H54 (cell line): ENCODE data around the gene C2orf81.
A peak's percentile ranks its signal among the peaks of the same experiment; 100 is the strongest.

Source experiments
- DNase-seq: peaks from one replicate; pipeline ENCODE4 v3.0.0; 2011; ENCODE audit warnings: low spot score, mixed read lengths; ENCODE audit not compliant: insufficient read length
- FAIRE-seq: peaks from 3 replicates; lab custom pipeline; 2011; peaks lifted over from hg19 to GRCh38; lab: Jason Lieb, UNC
- POLR2A ChIP-seq: IDR thresholded peaks from 2 replicates; pipeline ENCODE4 v1.6.1; 2011; ENCODE audit warnings: low read depth, mild to moderate bottlenecking, low read length

C2orf81 gene

GRCh38 chr2:74406035-74406434, 15.4 kb downstream of the C2orf81 start:
- FAIRE-seq (no peak), DNase-seq (no peak)
- no peak for TF ChIP-seq POLR2A

- no peak for TF ChIP-seq POLR2A
- no peak for FAIRE-seq
- DNase-seq = no peak
Observed at GRCh38 chr2:74401891-74402290, 19.5 kb downstream of the C2orf81 start.

- TF ChIP-seq POLR2A = no peak
- FAIRE-seq (peak; percentile 11), DNase-seq (no peak)
Observed at GRCh38 chr2:74399785-74400184, 21.6 kb downstream of the C2orf81 start.

GRCh38 chr2:74396149-74396548, 25.3 kb downstream of the C2orf81 start:
- DNase-seq (no peak), FAIRE-seq (no peak)
- no peak for TF ChIP-seq POLR2A

GRCh38 chr2:74393525-74393924, 27.9 kb downstream of the C2orf81 start:
- FAIRE-seq (no peak), DNase-seq (no peak)
- no peak for TF ChIP-seq POLR2A

GRCh38 chr2:74392449-74392743, 29.0 kb downstream of the C2orf81 start:
- no peak for DNase-seq

GRCh38 chr2:74391580-74392448, 29.6 kb downstream of the C2orf81 start:
- TF ChIP-seq POLR2A = peak; percentile 65
- FAIRE-seq (peak; percentile 73), DNase-seq (peak; percentile 68)

More at GRCh38 chr2:74392449-74392743, 29.0 kb downstream of the C2orf81 start:
- FAIRE-seq = no peak
- no peak for TF ChIP-seq POLR2A

- TF ChIP-seq POLR2A = no peak
- DNase-seq (no peak), FAIRE-seq (no peak)
Observed at GRCh38 chr2:74391209-74391579, 30.2 kb downstream of the C2orf81 start.

- FAIRE-seq = no peak
- no peak for DNase-seq
- TF ChIP-seq POLR2A = no peak
Observed at GRCh38 chr2:74390606-74391005, 30.8 kb downstream of the C2orf81 start.

- DNase-seq (no peak), FAIRE-seq (no peak)
- TF ChIP-seq POLR2A = no peak
Observed at GRCh38 chr2:74387346-74387745, 34.1 kb downstream of the C2orf81 start.

GRCh38 chr2:74385396-74385795, 36.0 kb downstream of the C2orf81 start:
- DNase-seq (no peak), FAIRE-seq (no peak)
- TF ChIP-seq POLR2A = no peak

GRCh38 chr2:74384051-74384450, 37.4 kb downstream of the C2orf81 start:
- DNase-seq (no peak), FAIRE-seq (no peak)
- no peak for TF ChIP-seq POLR2A

GRCh38 chr2:74383254-74383653, 38.2 kb downstream of the C2orf81 start:
- TF ChIP-seq POLR2A = no peak
- DNase-seq (no peak), FAIRE-seq (no peak)

- FAIRE-seq = no peak
- no peak for DNase-seq
- TF ChIP-seq POLR2A = no peak
Observed at GRCh38 chr2:74381751-74382150, 39.7 kb downstream of the C2orf81 start.

GRCh38 chr2:74379851-74380789, 41.3 kb downstream of the C2orf81 start, which contains the start of gene DCTN1:
Gene DCTN1 (minus strand): TSS chr2:74380311. CDS start chr2:74380037, 274 bp downstream.
- DNase-seq (peak; percentile 88), FAIRE-seq (peak; percentile 41)
- no peak for TF ChIP-seq POLR2A
